C4-2B (cell line): ENCODE measurements around the gene PIRT.

Experiments used
- H3K27ac ChIP-seq: fragments of 450-650 bp; 2 replicates; pipeline ENCODE4 v1.5.1; 2017
- CTCF ChIP-seq: fragments of 450-650 bp; conservative IDR thresholded peaks from 2 replicates; pipeline ENCODE4 v1.5.1; 2017; ENCODE audit warnings: mild to moderate bottlenecking
- ZFX ChIP-seq: fragments of 450-650 bp; IDR thresholded peaks from 2 replicates; pipeline ENCODE4 v1.6.1; 2017

The PIRT gene

GRCh38 chr17:10775058-10775457, 62.8 kb downstream of the PIRT start:
- TF ChIP-seq CTCF (no peak), ZFX (no peak)
- no peak overlapping the region for H3K27ac ChIP-seq

- TF ChIP-seq ZFX (no peak), CTCF (no peak)
Observed at GRCh38 chr17:10773391-10773790, 64.5 kb downstream of the PIRT start.

More at GRCh38 chr17:10773391-10773790, 64.5 kb downstream of the PIRT start:
- H3K27ac ChIP-seq, result no peak overlapping the region
